Common myeloid progenitor, CD34-positive (primary cell): Measurements from ENCODE around the gene PIK3R5.

Experiments used
- CTCF ChIA-PET: fragments of 350-600 bp; sonication (Branson Sonifier 250); formaldehyde crosslinking; loops from one replicate; lab custom pipeline; 2021; ENCODE audit warnings: antibody characterized with exemption; lab: Charles Lee
- POLR2A ChIA-PET: fragments of 350-600 bp; sonication (Branson Sonifier 250); formaldehyde crosslinking; loops from one replicate; lab custom pipeline; 2021; ENCODE audit warnings: antibody characterized with exemption; lab: Charles Lee
- DNase-seq, 3 donors: peaks; one replicate each; pipeline versions ENCODE4 v3.0.0 to v3.0.0-alpha.2; 2013
- H3K27ac ChIP-seq, 2 experiments: 1 replicate in 1 of 2; 2 replicates in 1 of 2; pipeline ENCODE4 v1.7.0; 2013; ENCODE audit warnings: inconsistent platforms in 2 of 2, low read length in 2 of 2, mild to moderate bottlenecking in 2 of 2, low read depth in 1 of 2, moderate library complexity in 1 of 2; ENCODE audit not compliant: severe bottlenecking in 2 of 2, insufficient read depth in 1 of 2, poor library complexity in 1 of 2
- H3K27me3 ChIP-seq, 5 experiments: replicated peaks in 2 of 5; 1 replicate in 3 of 5; 2 replicates in 2 of 5; pipeline versions ENCODE4 v1.6.1 to v1.7.0; 2013; ENCODE audit warnings: low read length in 4 of 5, mild to moderate bottlenecking in 2 of 5, moderate library complexity in 2 of 5, inconsistent platforms in 1 of 5; ENCODE audit not compliant: insufficient read depth in 5 of 5, control insufficient read depth in 4 of 5
- H3K36me3 ChIP-seq, 4 experiments: 1 replicate in 2 of 4; 2 replicates in 2 of 4; pipeline versions ENCODE4 v1.6.1 to v1.7.0; 2013; ENCODE audit warnings: low read length in 3 of 4, control low read depth in 1 of 4, mild to moderate bottlenecking in 1 of 4; ENCODE audit not compliant: control insufficient read depth in 4 of 4, insufficient read depth in 4 of 4
- H3K4me1 ChIP-seq, 4 experiments: 1 replicate in 3 of 4; 2 replicates in 1 of 4; pipeline versions ENCODE4 v1.6.1 to v1.7.1; 2013; ENCODE audit warnings: low read length in 3 of 4, mild to moderate bottlenecking in 3 of 4, control low read depth in 1 of 4, inconsistent platforms in 1 of 4, moderate library complexity in 1 of 4; ENCODE audit not compliant: control insufficient read depth in 4 of 4, insufficient read depth in 4 of 4; ENCODE audit errors: control extremely low read depth in 1 of 4
- H3K4me3 ChIP-seq, 7 experiments: 1 replicate in 4 of 7; 2 replicates in 3 of 7; pipeline versions ENCODE4 v1.5.1 to v1.7.0; 2013; ENCODE audit warnings: mild to moderate bottlenecking in 7 of 7, low read length in 6 of 7, moderate library complexity in 6 of 7, inconsistent platforms in 2 of 7, low read depth in 2 of 7, control low read depth in 1 of 7; ENCODE audit not compliant: insufficient read depth in 4 of 7, control insufficient read depth in 1 of 7; ENCODE audit errors: extremely low read depth in 1 of 7
- H3K9me3 ChIP-seq, 5 experiments: 1 replicate in 4 of 5; 2 replicates in 1 of 5; pipeline versions ENCODE4 v1.6.1 to v1.7.1; 2013; ENCODE audit warnings: low read length in 4 of 5, mild to moderate bottlenecking in 2 of 5, inconsistent platforms in 1 of 5, low read depth in 1 of 5, moderate library complexity in 1 of 5; ENCODE audit not compliant: control insufficient read depth in 4 of 5, insufficient read depth in 2 of 5; ENCODE audit errors: control extremely low read depth in 1 of 5
- WGBS: methylation state at CpG from one replicate; pipeline ENCODE4 v1.1.5; 2013; ENCODE audit not compliant: insufficient coverage; 5-methylcytosine and 5-hydroxymethylcytosine counted together

Gene PIK3R5

GRCh38 chr17:8894673-8895578 is 70.6 kb downstream of the PIK3R5 start:
- DNase-seq: peak; percentile 72 to 88 (median 84)
- ChIA-PET CTCF (interaction anchor here (0.7 to 5.2 kb wide), 31 partner anchors 8 to 154 kb away, joined by 3 to 24 read pairs (median 4); partner anchors contain the start of genes MFSD6L and PIK3R5), POLR2A (interaction anchor here (0.7 kb wide), 1 partner anchor 289 kb away, joined by 4 read pairs; no protein-coding TSS in a partner anchor)
- H3K9me3 ChIP-seq: no peaks in the 10 kb centered on the region
- no peaks in the 10 kb centered on the region for H3K27me3 ChIP-seq
- peaks cover 11 to 37% (median 23%) of the 10 kb centered on the region in 4 experiments for H3K4me1 ChIP-seq
- peaks cover 0 to 20% (median 7%) of the 10 kb centered on the region in 4 experiments for H3K36me3 ChIP-seq
- 75% methylated on average over 17 of the region's 24 CpGs for WGBS
- H3K4me3 ChIP-seq: no peak overlapping the region
- H3K27ac ChIP-seq: no peak overlapping the region

GRCh38 chr17:8894202-8894671 is 71.3 kb downstream of the PIK3R5 start:
- Histone ChIP-seq H3K9me3 (no peaks in the 10 kb centered on the region), H3K27me3 (no peaks in the 10 kb centered on the region), H3K4me3 (no peak overlapping the region), H3K4me1 (peaks cover 11 to 30% (median 16%) of the 10 kb centered on the region in 4 experiments), H3K27ac (no peak overlapping the region), H3K36me3 (peaks cover 0 to 20% (median 9%) of the 10 kb centered on the region in 4 experiments)
- CTCF ChIA-PET: interaction anchor here (0.8 to 5.2 kb wide), 23 partner anchors 16 to 153 kb away, joined by 3 to 24 read pairs (median 4); partner anchors contain the start of genes MFSD6L and PIK3R5
- POLR2A ChIA-PET: interaction anchor here (0.7 kb wide), 1 partner anchor 289 kb away, joined by 4 read pairs; no protein-coding TSS in a partner anchor
- DNase-seq: no peak
- WGBS: 97% methylated on average over 16 of the region's 17 CpGs

GRCh38 chr17:8893621-8894201 is 71.8 kb downstream of the PIK3R5 start:
- Histone ChIP-seq H3K4me1 (peaks cover 9 to 25% (median 12%) of the 10 kb centered on the region in 4 experiments), H3K4me3 (no peak overlapping the region), H3K27ac (no peak overlapping the region), H3K27me3 (no peaks in the 10 kb centered on the region), H3K36me3 (peaks cover 0 to 21% (median 11%) of the 10 kb centered on the region in 4 experiments), H3K9me3 (no peaks in the 10 kb centered on the region)
- WGBS: 97% methylated on average over 15 of the region's 15 CpGs
- POLR2A ChIA-PET: no interaction called here
- DNase-seq: no peak
- CTCF ChIA-PET: interaction anchor here (0.8 to 5.2 kb wide), 12 partner anchors 15 to 143 kb away, joined by 3 to 24 read pairs (median 4); partner anchors contain the start of gene MFSD6L

GRCh38 chr17:8893059-8893458 is 72.4 kb downstream of the PIK3R5 start:
- H3K27me3 ChIP-seq: no peaks in the 10 kb centered on the region
- H3K36me3 ChIP-seq: peaks cover 0 to 27% (median 16%) of the 10 kb centered on the region in 4 experiments
- ChIA-PET POLR2A (no interaction called here), CTCF (interaction anchor here (0.8 to 5.2 kb wide), 5 partner anchors 49 to 140 kb away, joined by 3 to 24 read pairs (median 8); partner anchors contain the start of gene MFSD6L)
- H3K27ac ChIP-seq: no peak overlapping the region
- DNase-seq: no peak
- H3K4me3 ChIP-seq: no peak overlapping the region
- WGBS: 100% methylated on average over 2 of the region's 3 CpGs
- H3K9me3 ChIP-seq: no peaks in the 10 kb centered on the region
- peaks cover 3 to 18% (median 5%) of the 10 kb centered on the region in 4 experiments for H3K4me1 ChIP-seq

- Histone ChIP-seq H3K27me3 (no peaks in the 10 kb centered on the region), H3K4me1 (peaks cover 0 to 11% (median 0%) of the 10 kb centered on the region in 4 experiments), H3K36me3 (peaks cover 0 to 28% (median 19%) of the 10 kb centered on the region in 4 experiments), H3K27ac (no peak overlapping the region), H3K9me3 (no peaks in the 10 kb centered on the region), H3K4me3 (no peak overlapping the region)
- CTCF ChIA-PET: interaction anchor here (0.8 to 5.2 kb wide), 3 partner anchors 34 to 93 kb away, joined by 3 to 24 read pairs (median 4); partner anchors contain the start of gene MFSD6L
- POLR2A ChIA-PET: no interaction called here
- WGBS: 91% methylated on average over 6 of the region's 6 CpGs
- DNase-seq: peak in 2 of 3 donors; percentile 53 to 58
Measured at GRCh38 chr17:8892338-8892690, 73.2 kb downstream of the PIK3R5 start.

GRCh38 chr17:8890671-8891070 is 74.8 kb downstream of the PIK3R5 start:
- WGBS: 96% methylated on average over 12 of the region's 12 CpGs
- ChIA-PET CTCF (interaction anchor here (0.9 to 2.0 kb wide), 8 partner anchors 11 to 105 kb away, joined by 3 to 11 read pairs (median 4); no protein-coding TSS in a partner anchor), POLR2A (no interaction called here)
- Histone ChIP-seq H3K4me1 (peaks cover 0 to 4% (median 0%) of the 10 kb centered on the region in 4 experiments), H3K4me3 (no peak overlapping the region), H3K27ac (no peak overlapping the region), H3K36me3 (peaks cover 8 to 42% (median 31%) of the 10 kb centered on the region in 4 experiments), H3K9me3 (no peaks in the 10 kb centered on the region), H3K27me3 (no peaks in the 10 kb centered on the region)
- DNase-seq: no peak
